AG09319 (cell line): ENCODE measurements around the gene HDAC2.

Source experiments
- DNase-seq: peaks from one replicate; pipeline ENCODE4 v3.0.0-alpha.2; 2010; ENCODE audit warnings: low read depth; ENCODE audit errors: extremely low read depth
- TF ChIP-seq, protein P1 (sequence below): IDR thresholded peaks from 2 replicates; pipeline ENCODE4 v1.5.1; 2011; ENCODE audit warnings: low read depth, mild to moderate bottlenecking, inconsistent platforms, low read length, moderate library complexity

The HDAC2 gene

DNA sequence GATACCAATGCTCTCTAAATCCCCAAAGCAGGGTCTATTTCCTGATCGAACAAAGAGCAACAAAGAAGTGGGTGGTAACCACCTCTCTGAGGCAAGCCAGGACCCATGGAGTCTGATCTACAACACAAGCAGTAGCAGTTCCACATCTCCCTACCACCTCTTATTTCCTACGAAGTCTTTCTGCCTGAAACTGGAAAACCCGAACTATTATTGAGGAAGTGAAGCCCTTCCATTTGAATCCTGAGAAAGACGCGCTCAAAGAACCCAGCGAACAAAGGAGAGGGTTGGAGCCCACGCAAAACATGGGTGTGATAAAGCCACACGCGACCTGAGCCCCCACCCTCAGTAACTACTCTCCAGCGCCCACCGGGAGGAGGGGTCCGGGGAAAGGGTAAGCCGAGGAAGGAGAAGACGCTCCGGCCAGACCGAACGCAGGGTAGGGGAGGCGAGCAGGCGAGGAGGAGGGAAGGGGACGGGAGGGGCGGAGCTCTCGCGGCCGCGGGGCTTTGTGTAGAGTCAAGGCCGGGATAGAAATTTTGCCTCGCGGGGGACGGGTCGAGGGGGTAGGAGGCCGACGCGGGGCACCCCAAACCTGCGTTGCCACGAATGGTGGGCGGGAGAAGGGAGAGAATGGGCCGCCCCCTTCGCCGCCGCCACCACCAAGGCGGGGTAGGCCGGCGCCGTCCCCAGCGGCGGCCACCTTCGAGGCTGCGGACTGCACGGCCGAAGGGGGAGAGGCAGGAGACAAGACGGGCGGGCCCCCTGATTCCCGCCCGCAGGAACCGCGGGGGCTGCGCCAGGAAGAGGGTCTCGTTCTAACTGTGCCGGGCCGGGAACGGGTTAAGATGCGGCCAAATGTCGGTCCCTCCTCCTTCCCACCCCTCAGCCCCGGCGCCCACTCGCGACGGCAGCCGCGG is 802 bp downstream of the HDAC2 start:
- TF ChIP-seq, protein P1, sequence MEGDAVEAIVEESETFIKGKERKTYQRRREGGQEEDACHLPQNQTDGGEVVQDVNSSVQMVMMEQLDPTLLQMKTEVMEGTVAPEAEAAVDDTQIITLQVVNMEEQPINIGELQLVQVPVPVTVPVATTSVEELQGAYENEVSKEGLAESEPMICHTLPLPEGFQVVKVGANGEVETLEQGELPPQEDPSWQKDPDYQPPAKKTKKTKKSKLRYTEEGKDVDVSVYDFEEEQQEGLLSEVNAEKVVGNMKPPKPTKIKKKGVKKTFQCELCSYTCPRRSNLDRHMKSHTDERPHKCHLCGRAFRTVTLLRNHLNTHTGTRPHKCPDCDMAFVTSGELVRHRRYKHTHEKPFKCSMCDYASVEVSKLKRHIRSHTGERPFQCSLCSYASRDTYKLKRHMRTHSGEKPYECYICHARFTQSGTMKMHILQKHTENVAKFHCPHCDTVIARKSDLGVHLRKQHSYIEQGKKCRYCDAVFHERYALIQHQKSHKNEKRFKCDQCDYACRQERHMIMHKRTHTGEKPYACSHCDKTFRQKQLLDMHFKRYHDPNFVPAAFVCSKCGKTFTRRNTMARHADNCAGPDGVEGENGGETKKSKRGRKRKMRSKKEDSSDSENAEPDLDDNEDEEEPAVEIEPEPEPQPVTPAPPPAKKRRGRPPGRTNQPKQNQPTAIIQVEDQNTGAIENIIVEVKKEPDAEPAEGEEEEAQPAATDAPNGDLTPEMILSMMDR, result no peak
- no peak for DNase-seq

DNA sequence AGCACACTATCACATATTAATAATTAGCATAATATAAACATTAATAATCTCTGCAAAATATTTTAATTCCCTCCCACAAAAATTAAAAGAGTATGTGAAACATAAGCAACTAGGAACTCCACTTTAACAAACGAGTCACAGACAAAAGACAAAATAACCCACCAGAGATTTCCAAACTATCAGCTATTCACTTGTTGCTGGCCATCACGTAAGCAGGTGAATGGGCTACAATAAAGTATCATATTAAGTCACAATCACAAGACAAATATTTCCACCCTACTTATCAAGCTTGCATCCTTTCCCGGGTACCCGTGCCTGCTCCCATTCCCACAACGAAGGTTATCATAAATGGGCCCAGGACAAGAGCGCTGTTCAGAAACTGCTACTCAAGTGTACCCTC is 2.5 kb downstream of the HDAC2 start:
- TF ChIP-seq, protein P1, result no peak
- no peak for DNase-seq

DNA sequence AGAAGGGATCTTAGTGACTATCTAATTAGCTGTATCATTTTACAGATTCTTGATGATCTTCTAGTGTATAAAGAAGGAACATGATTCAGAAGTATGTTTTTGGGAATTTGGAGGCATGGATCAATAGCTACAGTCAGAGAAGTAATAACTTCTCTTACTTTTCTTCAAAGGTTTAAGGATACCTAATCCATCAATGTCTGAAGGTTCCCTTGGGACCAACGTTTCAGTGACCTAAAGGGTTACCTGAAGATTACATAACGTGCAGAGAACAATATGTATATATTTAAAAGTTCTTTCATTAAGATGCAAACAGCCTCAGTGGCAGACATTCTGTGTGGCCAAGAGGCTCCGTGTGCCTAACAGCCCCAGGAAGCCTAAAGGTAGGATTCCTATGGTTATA is 3.2 kb downstream of the HDAC2 start:
- no peak for DNase-seq
- TF ChIP-seq, protein P1, result no peak

DNA sequence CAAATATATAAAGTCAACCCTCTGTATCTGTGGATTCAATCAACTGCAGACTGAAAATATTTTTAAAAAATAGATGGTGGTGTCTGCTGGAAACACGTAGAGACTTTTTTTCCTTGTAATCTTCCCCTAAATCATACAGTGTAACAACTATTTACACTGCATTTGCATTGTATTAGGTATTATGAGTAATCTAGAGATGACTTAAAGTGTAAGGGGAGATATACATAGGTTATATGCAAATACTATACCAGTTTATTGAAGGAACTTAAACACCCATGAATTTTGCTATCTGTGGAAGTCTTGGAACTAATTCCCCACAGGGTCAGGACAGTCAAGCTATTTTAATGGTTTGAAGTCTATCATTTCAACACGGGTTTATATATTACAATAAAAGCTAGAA is 10.2 kb downstream of the HDAC2 start:
- DNase-seq, result no peak
- TF ChIP-seq, protein P1, result no peak

DNA sequence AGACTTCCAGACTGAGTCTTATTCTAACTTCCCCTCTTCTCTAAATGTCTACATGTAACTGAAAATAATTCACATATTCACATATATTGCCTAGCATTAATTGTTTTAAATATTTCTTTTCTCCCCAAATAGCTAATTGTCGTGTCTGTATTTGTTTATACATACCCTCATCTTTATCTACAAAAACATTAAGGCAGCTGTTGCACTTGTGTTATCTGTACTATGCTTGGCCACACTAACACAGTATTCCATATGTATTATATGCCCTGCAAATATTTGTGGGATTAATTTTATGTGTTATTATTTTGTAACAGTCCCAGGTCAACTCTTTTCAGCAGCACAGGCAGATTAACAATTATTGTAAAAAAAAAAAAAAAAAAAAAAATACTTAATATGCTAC is 11.7 kb downstream of the HDAC2 start:
- TF ChIP-seq, protein P1, result no peak
- no peak for DNase-seq

DNA sequence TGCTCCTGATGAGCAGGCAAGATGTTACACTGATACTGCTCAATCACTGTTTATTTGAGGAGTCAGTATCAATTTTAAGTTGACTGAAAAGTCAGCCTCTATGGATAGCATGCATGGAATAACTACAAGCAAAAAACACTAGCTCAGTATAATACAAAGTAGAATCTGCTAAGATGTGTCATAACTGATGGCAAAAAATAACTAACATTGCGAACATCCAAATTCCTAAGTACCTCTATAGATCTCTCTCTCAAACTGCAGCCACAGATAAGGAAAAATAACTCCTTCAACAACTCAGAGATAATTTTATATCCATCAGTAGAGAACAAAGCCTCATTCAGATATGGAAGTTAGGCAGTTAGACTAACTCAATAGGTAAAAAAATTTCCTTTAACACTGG is 16.3 kb downstream of the HDAC2 start:
- no peak for DNase-seq
- TF ChIP-seq, protein P1, result no peak

DNA sequence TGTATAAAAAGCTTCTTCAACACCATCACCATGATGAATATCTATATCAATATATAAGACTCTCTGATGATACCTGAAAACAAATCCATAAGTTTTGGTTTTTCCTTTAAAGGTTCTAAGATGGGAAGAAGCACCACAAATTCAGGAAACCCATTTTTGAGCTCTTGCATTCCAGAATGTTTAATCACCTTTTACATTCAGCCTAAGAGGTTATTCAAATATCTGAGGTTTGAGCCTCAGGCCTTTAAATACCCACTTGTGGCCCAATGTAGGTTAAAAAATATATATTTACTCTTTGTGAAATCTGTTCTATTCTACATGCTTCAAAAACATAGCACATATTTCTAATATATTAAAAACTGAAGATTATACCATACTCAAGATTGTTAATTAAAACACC is 17.6 kb downstream of the HDAC2 start:
- TF ChIP-seq, protein P1, result no peak
- DNase-seq, result no peak
